NCI-H1694 treated with DMSO at 0.1 percent for 48 hours (cell line): ENCODE results near the gene KDM4D.
"Not testable (repeated sequence)": the region's sequence is repeated elsewhere in the genome, so short reads cannot be mapped to it uniquely, and the experiment has no call there.

ENCODE experiments used
- DNase-seq: peaks from one replicate; lab custom pipeline; 2025; lab: John Stamatoyannopoulos, UW

KDM4D gene

DNA sequence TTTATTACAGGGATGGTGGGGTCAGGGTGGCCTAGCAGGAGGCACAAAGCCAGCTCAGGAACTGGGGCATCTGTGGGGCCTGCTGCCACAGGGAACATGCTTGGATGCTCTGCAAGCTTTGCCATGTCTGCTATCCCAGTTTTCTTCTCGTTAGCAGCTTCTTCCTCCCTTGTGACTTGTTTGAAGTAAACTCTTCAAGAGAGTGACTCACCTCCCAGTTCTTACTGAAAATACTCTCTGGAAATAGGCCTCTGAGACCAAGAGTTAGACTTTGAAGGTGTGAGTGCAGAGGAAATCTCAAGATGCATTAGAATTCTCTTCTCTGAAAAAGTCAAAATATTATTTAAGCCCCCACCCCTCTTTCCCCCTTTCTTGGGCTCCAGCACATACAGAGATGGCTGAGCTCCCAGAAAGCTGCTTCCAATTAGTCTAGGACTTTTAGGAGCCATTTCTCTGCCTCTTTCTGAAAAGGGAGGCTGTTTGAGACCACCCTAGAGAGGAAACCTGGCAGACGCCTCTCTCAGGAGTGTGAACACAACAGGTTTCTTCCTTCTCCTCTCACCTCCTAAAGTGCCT is 15.3 kb upstream of the KDM4D start:
- no peak for DNase-seq

GRCh38 chr11:94959179-94959578 is 14.3 kb upstream of the KDM4D start:
- DNase-seq = no peak

DNA sequence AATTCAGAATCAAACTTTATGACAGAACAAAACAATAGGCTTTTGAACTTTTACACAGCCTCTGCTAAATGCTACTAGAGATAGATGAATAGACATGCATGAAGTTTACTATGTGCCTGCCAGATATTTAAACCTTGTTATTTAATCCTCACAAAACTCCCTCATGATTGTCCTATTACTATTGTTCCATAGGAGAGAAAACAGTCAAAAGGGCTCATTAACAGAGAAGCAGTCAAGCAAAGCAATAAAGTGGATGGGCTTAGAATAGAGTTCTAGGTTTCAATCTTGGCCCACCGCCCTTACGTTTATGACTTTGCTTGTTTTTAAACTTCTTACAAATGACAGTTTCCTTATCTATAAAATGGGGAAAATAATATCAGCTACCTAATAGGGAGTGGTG is 13.0 kb upstream of the KDM4D start:
- no peak for DNase-seq

GRCh38 chr11:94961255-94961654 is 12.3 kb upstream of the KDM4D start:
- DNase-seq = no peak

GRCh38 chr11:94964934-94965333 is 8.6 kb upstream of the KDM4D start:
- no peak for DNase-seq

- DNase-seq = no peak
These were observed 5.1 kb upstream of the KDM4D start for GRCh38 chr11:94968334-94968958.

DNA sequence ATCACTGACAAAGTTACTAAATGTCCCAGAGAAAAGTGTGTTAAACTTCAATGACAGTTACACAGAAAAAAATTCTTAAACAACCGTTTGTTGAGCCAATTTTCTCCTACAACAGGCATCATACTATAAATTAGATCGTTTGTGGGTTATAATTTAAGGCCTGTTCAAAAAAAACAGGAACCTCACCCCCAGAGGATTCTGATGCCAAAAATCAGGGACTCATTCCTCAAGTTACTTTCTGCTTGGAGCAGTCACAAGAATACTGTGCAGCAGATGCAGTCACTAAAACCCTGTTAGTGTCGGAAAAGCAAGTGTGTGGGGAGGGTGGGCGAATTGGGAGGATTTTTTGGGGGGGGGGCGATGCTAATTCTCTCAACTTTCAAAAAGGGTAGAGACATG is 810 bp upstream of the KDM4D start:
- no peak for DNase-seq

GRCh38 chr11:94974178-94974577 is 669 bp downstream of the KDM4D start:
- no peak for DNase-seq

GRCh38 chr11:94975599-94975998 is 2.1 kb downstream of the KDM4D start:
- DNase-seq = no peak

- no peak for DNase-seq
These were observed 13.9 kb downstream of the KDM4D start for GRCh38 chr11:94987378-94987777.

GRCh38 chr11:94988748-94989147 is 15.2 kb downstream of the KDM4D start:
- DNase-seq = no peak

DNA sequence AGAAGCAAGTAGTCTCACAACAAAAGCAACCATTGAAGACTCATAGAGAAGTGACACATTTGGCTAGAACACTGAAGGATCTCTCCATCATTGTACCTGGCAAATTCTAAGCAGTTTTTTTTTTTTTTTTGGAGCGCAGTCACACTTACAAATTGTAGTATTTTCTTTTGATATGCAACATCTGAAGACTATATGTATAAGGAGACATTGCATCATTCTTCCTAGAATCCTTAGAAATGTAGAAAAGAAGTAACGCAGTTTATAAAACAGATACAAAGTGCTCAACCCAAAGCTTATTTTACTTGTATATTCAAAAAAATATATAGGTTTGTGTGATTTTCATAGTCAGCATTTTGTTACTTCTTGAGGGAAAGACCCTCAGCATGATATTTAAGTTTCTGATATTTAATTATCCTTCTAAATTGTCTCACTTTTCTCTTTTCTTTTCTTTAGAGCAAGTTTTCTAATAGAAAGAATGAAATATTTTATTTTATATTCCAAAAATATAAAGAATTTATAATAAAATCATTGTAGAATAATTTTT is 20.0 kb downstream of the KDM4D start:
- DNase-seq = no peak

GRCh38 chr11:94997437-94997836 is 23.9 kb downstream of the KDM4D start:
- DNase-seq = no peak

- no peak for DNase-seq
These were observed 24.8 kb downstream of the KDM4D start for GRCh38 chr11:94998285-94998684.

- no peak for DNase-seq
These were observed 30.2 kb downstream of the KDM4D start for GRCh38 chr11:95003716-95004115.

DNA sequence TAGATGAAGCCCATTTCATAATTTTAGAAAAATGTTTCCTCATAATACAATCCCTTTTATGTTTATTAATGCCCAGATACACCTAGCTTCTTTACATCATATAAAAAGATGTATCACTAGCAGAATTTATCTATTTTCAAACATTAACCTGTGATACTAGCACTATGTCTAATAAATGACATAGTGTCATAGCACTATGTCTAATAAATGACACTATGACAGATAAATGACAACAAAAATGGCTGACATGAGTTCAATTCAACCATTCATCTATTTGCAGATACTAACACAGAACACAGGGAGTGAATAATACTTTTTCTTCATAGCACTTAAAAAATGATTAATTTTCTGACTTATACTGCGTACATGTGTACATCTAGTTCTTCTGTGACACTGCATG is 32.1 kb downstream of the KDM4D start:
- DNase-seq = no peak

- no peak for DNase-seq
These were observed 37.9 kb downstream of the KDM4D start for GRCh38 chr11:95011376-95011775.

DNA sequence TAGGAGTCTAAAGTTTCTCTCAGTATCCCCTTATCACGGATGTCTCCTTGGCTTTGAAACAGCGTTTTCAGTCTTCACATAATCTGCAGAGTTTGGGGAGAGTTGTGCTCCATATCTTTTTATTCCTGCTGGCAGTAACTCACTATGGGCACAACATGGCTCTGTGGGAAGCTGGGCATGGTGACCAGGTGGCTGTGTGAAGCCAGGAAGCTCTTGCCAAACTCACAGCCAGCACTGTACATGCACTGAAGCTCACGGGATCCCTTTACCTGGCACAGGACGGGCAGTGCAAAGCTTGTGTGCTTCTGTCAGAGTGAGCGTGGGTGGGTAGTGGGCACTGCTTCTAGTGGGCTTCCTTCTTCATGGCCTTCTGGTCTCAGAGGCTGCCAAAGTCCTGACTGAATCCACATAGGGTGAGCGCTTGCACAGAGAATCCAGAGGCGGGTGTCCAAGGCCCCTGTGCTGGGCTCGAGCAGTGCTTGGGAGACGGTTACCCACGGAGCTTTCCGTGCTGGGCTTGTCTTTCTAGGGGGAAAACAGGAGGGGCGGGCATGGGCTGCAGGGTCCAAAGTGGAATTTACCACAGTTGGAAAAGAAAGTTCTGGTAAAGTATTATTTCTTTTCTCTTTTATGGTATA is 40.8 kb downstream of the KDM4D start:
- no peak for DNase-seq

DNA sequence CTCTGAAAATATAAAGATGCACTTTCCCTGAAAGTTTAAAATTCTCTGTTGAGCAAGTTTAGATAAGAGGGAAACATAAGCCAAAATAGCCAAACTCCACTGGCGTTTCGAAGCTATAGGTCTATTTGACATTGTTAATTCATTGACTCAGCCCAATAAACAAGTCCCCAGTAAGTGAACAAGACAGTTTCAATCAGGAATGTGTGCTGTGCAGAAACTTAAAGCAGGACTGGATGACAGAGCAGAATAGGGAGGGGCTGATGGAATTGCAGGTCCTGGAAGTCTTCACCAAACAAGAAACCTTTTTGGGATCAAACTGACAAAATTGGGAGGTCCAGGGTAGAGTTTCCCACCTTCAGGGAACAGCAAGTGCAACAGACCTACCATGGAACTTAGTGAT is 42.6 kb downstream of the KDM4D start:
- DNase-seq = no peak

DNA sequence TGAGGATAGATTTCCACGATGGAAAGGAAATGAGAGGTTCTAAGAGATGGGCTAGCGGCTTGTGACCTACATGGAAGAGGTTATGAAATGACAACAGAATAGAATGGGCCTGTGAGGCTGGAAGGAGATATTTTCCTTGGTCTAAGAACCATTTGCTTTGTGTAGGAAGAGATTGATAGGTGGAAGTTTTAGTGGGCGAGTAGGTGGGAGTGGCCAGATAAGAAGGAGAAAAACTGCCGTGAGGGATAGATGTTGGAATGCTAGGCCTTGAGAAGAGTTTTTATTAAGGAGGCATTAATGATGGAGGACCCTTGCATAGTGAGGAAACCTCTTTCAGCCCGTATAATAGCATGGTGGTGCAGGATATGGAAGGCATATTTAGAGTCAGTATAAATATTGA is 48.0 kb downstream of the KDM4D start:
- DNase-seq = not testable (repeated sequence)

DNA sequence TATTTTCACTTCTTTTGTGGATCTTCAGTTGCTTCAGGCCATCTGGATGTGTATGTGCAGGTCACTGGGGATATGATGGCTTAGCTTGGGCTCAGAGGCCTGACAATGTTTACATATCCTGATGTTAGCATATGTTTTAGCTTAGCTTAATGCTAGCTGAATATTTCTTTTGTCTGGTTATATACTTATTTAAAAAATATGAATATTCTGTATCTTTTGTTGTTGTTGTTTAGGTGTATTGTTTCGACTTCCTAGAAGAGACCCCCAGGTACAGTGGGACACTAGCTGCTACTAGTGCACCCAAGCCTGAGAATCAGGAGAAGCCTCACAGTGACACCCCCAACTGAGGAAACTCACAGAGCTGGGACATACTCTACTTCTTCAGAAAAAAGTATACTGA is 51.4 kb downstream of the KDM4D start, which contains the start of gene KDM4E:
KDM4E (plus strand) TSS at position 301 of the 400 bp plus-strand sequence. CDS start 300 bp downstream, outside the sequence.
- no peak for DNase-seq

DNA sequence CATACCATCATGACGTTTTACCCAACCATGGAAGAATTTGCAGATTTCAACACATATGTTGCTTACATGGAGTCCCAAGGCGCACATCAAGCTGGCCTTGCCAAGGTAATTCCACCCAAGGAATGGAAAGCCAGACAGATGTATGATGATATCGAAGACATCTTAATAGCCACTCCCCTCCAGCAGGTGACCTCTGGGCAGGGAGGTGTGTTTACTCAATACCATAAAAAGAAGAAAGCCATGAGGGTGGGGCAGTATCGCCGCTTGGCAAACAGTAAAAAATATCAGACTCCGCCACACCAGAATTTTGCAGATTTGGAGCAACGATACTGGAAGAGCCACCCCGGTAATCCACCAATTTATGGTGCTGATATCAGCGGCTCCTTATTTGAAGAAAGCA is 52.1 kb downstream of the KDM4D start:
- DNase-seq = not testable (repeated sequence)

- DNase-seq = no peak
These were observed 54.8 kb downstream of the KDM4D start for GRCh38 chr11:95028357-95028756.
